CD4-positive, alpha-beta T cell (primary cell): Measurements from ENCODE around the gene PIP5K1B. TPM values are rescaled to one million over a fixed set of nuclear protein-coding genes. Genes with fewer than 3 reads are reported as not detected.

Source experiments
- ATAC-seq: fragments of 200-7000 bp; cut with Tn5 transposase; one replicate; pipeline ENCODE4 v1.10.0; 2022; ENCODE audit warnings: mild to moderate bottlenecking; ENCODE audit not compliant: poor library complexity
- CTCF ChIA-PET: fragments of 350-600 bp; sonication (Branson Sonifier 250); formaldehyde crosslinking; loops from one replicate; lab custom pipeline; 2021; ENCODE audit warnings: antibody characterized with exemption, inconsistent platforms; lab: Charles Lee
- POLR2A ChIA-PET: fragments of 350-600 bp; sonication (Branson Sonifier 250); formaldehyde crosslinking; loops from one replicate; lab custom pipeline; 2021; ENCODE audit warnings: antibody characterized with exemption, inconsistent platforms; lab: Charles Lee
- DNase-seq, 14 experiments: peaks; one replicate each; pipeline ENCODE4 v3.0.0-alpha.2; 2013 to 2020; ENCODE audit warnings: mixed read lengths in 2 of 14
- H3K27ac ChIP-seq, 2 donors: one replicate each; pipeline versions ENCODE4 v1.5.1 to v1.7.0; 2013; ENCODE audit warnings: low read length in 2 of 2, low read depth in 1 of 2, mild to moderate bottlenecking in 1 of 2
- H3K27me3 ChIP-seq, 2 experiments: 1 replicate in 1 of 2; 2 replicates in 1 of 2; pipeline versions ENCODE4 v1.6.1 to v1.7.0; 2013; ENCODE audit warnings: low read length in 2 of 2, control low read depth in 1 of 2, mild to moderate bottlenecking in 1 of 2, moderate library complexity in 1 of 2; ENCODE audit not compliant: insufficient read depth in 2 of 2, control insufficient read depth in 1 of 2
- H3K36me3 ChIP-seq: one replicate; pipeline ENCODE4 v1.6.1; 2013; ENCODE audit warnings: low read length, control low read depth; ENCODE audit not compliant: insufficient read depth
- H3K4me1 ChIP-seq: one replicate; pipeline ENCODE4 v1.6.1; 2013; ENCODE audit warnings: low read length, control low read depth; ENCODE audit not compliant: insufficient read depth
- H3K4me3 ChIP-seq: one replicate; pipeline ENCODE4 v1.5.1; 2013; ENCODE audit warnings: mild to moderate bottlenecking, low read length, moderate library complexity
- H3K9me3 ChIP-seq, 2 experiments: 1 replicate in 1 of 2; 2 replicates in 1 of 2; pipeline versions ENCODE4 v1.6.1 to v1.7.0; 2013; ENCODE audit warnings: low read length in 2 of 2, mild to moderate bottlenecking in 2 of 2, control low read depth in 1 of 2, moderate library complexity in 1 of 2; ENCODE audit not compliant: control insufficient read depth in 1 of 2, insufficient read depth in 1 of 2
- H3K27ac Mint-ChIP-seq: one replicate; pipeline ENCODE4 v1.8.0; 2020; ENCODE audit warnings: mixed read lengths
- H3K27me3 Mint-ChIP-seq: one replicate; pipeline ENCODE4 v1.8.0; 2021; ENCODE audit warnings: mixed read lengths
- H3K36me3 Mint-ChIP-seq: one replicate; pipeline ENCODE4 v1.8.0; 2021; ENCODE audit warnings: low read depth, mixed read lengths
- H3K4me1 Mint-ChIP-seq: one replicate; pipeline ENCODE4 v1.8.0; 2021; ENCODE audit warnings: low read depth, mixed read lengths
- H3K4me3 Mint-ChIP-seq: one replicate; pipeline ENCODE4 v1.8.0; 2020; ENCODE audit warnings: mild to moderate bottlenecking, mixed read lengths
- H3K9me3 Mint-ChIP-seq: one replicate; pipeline ENCODE4 v1.8.0; 2020; ENCODE audit warnings: mixed read lengths
- intact Hi-C, 2 experiments: fragments of 100-400 bp; cut with DNase I in 1 of 2; cut with micrococcal nuclease in 1 of 2; formaldehyde crosslinking; loops; one replicate each; pipeline versions ENCODE4 v1.15.1 to v1.9.0; 2023 to 2025; cut with DNase I, micrococcal nuclease
- total RNA-seq, 174 experiments: library from RNA in 2 of 174; stranded (reverse) in 2 of 174; gene quantifications; one replicate each; pipeline ENCODE4 v1.2.3 and lab custom pipeline; 2021 to 2026
- TF ChIP-seq, protein P1 (sequence below): fragments of 200-600 bp; IDR thresholded peaks from one replicate; pipeline ENCODE4 v1.8.0; 2022; ENCODE audit warnings: antibody characterized with exemption, mild to moderate bottlenecking

PIP5K1B gene
- total RNA-seq, 2 experiments from 2014 or later, result not detected

DNA sequence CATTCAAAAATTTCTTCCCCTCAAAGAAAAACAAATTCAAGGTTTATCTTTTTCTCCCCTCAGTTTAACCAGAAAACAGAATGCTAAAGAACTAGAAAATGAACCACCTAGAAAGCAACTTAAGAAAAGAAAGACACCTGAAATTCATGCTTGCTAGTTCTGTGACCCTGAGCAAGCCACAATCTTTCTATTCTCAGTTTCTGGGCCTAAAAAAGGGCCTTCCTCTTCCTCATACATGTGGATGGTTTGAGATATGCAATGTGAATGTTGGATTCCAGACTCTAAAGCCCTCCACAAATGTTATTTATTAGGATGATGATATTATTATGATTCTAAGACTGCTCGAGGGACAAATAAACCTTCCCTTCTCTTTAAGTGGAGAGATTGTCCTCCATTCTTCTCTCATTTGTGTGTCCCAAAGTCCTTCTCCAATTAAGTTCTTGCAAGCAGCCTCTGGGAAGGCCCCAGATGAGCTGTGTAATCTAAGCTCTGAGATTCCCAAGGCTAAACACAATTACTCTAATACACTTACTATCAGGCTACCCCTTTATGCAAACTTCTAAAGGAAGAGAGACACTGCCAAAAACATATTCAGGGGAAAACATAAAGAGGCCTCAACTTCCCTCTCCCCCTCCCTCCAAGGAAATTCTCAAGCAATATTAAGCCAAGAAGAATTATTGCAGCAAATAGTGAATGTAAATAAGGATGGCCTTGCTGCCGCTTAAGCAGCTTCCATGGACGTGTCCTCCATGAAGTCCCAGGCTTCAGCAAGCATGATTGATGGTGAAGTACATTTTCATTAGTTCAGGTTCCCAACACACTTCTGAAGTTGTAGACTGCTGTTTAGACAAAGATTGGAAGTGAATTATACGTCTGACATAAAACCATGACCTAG, 228.6 kb downstream of the PIP5K1B start:
- Histone ChIP-seq H3K36me3 (no peaks in the 10 kb centered on the region), H3K4me3 (no peak overlapping the region), H3K27me3 (peaks cover 0 to 3% of the 10 kb centered on the region in 2 experiments), H3K27ac (no peak overlapping the region), H3K9me3 (no peaks in the 10 kb centered on the region), H3K4me1 (peaks cover 7% of the 10 kb centered on the region)
- Mint-ChIP-seq H3K27me3 (peaks cover 35% of the 10 kb centered on the region), H3K27ac (no peak overlapping the region), H3K9me3 (no peaks in the 10 kb centered on the region), H3K4me1 (peaks cover 20% of the 10 kb centered on the region), H3K36me3 (no peaks in the 10 kb centered on the region), H3K4me3 (no peak overlapping the region)
- TF ChIP-seq, protein P1, sequence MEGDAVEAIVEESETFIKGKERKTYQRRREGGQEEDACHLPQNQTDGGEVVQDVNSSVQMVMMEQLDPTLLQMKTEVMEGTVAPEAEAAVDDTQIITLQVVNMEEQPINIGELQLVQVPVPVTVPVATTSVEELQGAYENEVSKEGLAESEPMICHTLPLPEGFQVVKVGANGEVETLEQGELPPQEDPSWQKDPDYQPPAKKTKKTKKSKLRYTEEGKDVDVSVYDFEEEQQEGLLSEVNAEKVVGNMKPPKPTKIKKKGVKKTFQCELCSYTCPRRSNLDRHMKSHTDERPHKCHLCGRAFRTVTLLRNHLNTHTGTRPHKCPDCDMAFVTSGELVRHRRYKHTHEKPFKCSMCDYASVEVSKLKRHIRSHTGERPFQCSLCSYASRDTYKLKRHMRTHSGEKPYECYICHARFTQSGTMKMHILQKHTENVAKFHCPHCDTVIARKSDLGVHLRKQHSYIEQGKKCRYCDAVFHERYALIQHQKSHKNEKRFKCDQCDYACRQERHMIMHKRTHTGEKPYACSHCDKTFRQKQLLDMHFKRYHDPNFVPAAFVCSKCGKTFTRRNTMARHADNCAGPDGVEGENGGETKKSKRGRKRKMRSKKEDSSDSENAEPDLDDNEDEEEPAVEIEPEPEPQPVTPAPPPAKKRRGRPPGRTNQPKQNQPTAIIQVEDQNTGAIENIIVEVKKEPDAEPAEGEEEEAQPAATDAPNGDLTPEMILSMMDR, result no peak
- ChIA-PET POLR2A (no interaction called here), CTCF (no interaction called here)
- intact Hi-C loops, result no loop called here
- DNase-seq, result no peak
- ATAC-seq, result no peak

DNA sequence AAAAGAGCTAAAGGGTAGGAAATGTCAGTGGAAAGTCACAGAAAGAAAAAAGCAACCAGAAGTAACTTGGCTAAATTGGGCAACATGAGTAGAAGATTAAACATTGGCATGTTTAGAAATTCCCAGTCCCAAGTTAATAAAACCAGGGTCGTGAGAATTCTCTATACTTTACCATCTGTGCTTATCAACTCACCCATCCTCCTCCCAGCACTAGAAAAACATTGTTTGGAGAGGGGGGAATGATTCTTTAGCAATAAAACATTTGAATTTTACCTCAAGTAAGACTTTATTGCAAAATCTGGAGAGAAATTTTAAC, 229.2 kb downstream of the PIP5K1B start:
- Histone ChIP-seq H3K27me3 (peaks cover 0 to 3% of the 10 kb centered on the region in 2 experiments), H3K9me3 (no peaks in the 10 kb centered on the region), H3K27ac (no peak overlapping the region), H3K4me3 (no peak overlapping the region), H3K4me1 (peaks cover 7% of the 10 kb centered on the region), H3K36me3 (no peaks in the 10 kb centered on the region)
- Mint-ChIP-seq H3K9me3 (no peaks in the 10 kb centered on the region), H3K27ac (no peak overlapping the region), H3K4me3 (no peak overlapping the region), H3K27me3 (peaks cover 34% of the 10 kb centered on the region), H3K36me3 (no peaks in the 10 kb centered on the region), H3K4me1 (peaks cover 20% of the 10 kb centered on the region)
- ATAC-seq (no peak), DNase-seq (no peak)
- POLR2A ChIA-PET, result no interaction called here
- CTCF ChIA-PET, result no interaction called here
- TF ChIP-seq, protein P1, result no peak
- intact Hi-C loops, result no loop called here

DNA sequence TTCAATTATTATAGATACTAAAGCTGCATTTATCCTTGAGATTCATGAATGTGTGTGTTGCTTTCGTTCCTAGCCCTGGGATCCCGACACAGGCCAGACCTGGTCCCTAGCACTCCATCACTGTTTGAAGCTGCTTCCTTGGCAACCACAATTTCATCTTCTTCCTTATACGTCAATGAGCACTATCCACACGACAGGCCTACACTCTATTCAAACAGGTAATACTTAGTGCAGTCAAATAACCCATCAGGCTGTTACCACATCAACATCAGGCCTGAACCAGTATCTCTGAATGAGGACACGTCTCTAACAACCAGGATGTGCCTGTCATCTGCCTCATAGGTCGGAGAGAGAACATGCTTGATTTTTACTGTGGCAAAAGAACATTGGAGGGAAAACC, 235.5 kb downstream of the PIP5K1B start:
- POLR2A ChIA-PET, result interaction anchor here (1.3 kb wide), 1 partner anchor 160 kb away, joined by 5 read pairs; no protein-coding TSS in a partner anchor
- Mint-ChIP-seq H3K4me3 (no peak overlapping the region), H3K27me3 (peaks cover 13% of the 10 kb centered on the region), H3K27ac (no peak overlapping the region), H3K36me3 (no peaks in the 10 kb centered on the region), H3K4me1 (no peaks in the 10 kb centered on the region), H3K9me3 (no peaks in the 10 kb centered on the region)
- TF ChIP-seq, protein P1, result no peak
- Histone ChIP-seq H3K4me1 (no peaks in the 10 kb centered on the region), H3K27ac (no peak overlapping the region), H3K4me3 (no peak overlapping the region), H3K36me3 (no peaks in the 10 kb centered on the region), H3K27me3 (no peaks in the 10 kb centered on the region), H3K9me3 (no peaks in the 10 kb centered on the region)
- DNase-seq, result no peak
- no peak for ATAC-seq
- intact Hi-C loops, result loop anchor here in 1 of 2 experiments (5.0 kb wide), 1 partner anchor 358 kb away; no protein-coding TSS in a partner anchor
- CTCF ChIA-PET, result no interaction called here
